Cortex of kidney (tissue), 1 donor: ENCODE results near the gene GALNT4.

Experiments used
- DNase-seq: peaks from one replicate; lab custom pipeline; 2025; lab: John Stamatoyannopoulos, UW

Gene GALNT4

DNA sequence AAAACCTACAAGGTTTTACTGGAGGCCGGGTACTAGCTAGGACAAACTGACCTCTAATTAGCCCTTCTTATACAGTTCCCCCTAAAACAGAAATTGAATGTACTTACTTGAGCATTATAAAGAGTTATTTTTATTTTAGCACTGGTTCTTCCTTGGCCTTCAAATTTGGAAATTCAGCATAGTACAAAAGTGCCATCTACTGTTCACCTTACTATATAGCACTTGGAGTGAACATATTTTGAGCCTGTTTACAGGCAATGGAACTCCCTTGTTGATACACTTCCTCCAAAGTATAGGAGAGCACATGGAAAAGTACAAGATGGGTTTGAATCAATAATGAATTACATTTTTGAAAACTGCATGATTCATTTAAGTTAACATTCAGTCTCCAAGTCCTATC, 5.1 kb upstream of the GALNT4 start:
- no peak for DNase-seq

DNA sequence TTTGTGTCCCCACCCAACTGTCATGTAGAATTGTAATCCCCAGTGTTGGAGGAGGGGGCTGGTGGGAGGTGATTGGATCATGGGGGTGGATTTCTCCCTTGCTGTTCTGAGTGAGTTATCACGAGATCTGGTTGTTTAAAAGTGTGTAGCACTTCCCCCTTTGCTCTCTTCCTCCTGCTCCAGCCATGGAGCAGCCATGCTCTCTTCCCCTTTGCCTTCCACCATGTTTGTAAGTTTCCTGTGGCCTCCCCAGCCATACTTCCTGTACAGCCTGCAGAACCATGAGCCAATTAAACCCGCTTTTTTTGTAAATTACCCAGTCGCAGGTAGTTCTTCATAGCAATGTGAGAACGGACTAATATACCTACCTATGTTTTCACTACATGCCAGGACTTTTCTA, 3.8 kb upstream of the GALNT4 start:
- DNase-seq, result no peak

DNA sequence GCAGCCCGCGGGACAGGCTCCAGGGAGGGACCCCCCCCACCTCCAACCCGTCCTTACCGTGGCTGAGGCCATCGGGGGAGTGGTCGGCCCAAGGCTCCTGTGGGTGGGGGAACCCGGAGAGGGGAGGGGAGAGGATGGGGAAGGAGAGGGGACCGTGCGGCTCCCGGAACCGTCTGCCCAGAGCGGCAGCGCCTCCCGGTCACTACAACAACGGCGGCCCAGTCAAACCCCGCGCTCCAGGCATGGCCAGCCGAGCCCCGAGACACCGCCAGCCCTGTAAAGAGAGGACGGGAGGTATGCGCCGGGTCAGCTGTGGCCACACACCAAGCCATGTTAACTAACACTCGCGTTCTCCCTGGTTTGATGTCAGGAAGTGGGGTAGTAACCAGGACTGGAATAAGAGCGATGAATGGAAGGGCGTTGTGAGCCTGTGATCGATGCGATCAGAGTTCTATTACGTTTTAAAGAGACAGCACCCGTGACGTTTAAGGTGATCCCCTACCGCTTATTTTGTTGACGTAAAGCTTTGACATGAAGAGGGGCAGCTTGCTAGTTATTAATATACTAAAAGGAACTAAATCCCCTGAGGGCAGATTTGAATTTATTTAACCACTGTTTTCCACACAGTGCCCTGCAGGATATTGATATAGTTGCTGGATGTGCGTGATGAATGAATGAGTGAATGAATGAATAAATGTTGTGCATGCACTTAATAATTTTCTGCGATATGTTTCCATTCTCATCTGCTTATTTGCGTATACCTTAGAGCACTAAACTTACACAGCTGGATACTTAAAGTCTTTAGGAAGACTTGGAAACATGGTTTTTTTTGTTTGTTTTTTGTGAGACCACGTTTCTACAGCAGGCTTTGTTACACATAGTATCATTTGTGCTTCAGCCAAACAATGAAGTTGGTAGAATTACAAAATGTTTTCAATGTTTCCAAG, 1.5 kb upstream of the GALNT4 start, which contains the start of gene POC1B:
Gene POC1B (minus strand): TSS at position 224 of the 947 bp plus-strand sequence. CDS start 152 bp downstream, at position 72.
- DNase-seq, result no peak

DNA sequence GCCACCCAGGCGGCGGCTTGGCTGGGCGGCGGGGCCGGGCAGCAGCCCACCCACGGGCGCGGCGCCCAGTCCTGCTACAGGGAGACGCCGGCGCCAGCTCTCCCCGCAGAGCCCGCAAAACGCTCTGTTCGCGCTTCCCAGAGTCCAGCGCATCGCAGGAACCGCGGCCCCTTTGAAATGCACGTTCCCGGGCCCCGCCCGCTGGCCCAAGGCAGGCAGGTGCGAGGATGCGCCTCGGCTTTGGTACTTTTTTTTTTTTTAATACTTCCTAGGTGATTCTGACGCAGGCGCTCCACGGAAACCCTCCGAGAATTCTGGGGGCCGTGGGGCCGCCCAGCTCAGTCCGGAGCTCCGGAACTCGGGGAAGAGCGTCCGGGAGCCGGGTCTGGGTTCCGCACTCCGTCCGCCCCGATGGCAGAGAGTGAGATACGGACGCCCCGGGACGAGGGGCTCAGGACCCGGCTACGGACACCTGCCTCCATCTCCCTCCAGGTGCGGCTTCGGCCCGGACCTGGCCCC, 768 bp upstream of the GALNT4 start:
- no peak for DNase-seq

DNA sequence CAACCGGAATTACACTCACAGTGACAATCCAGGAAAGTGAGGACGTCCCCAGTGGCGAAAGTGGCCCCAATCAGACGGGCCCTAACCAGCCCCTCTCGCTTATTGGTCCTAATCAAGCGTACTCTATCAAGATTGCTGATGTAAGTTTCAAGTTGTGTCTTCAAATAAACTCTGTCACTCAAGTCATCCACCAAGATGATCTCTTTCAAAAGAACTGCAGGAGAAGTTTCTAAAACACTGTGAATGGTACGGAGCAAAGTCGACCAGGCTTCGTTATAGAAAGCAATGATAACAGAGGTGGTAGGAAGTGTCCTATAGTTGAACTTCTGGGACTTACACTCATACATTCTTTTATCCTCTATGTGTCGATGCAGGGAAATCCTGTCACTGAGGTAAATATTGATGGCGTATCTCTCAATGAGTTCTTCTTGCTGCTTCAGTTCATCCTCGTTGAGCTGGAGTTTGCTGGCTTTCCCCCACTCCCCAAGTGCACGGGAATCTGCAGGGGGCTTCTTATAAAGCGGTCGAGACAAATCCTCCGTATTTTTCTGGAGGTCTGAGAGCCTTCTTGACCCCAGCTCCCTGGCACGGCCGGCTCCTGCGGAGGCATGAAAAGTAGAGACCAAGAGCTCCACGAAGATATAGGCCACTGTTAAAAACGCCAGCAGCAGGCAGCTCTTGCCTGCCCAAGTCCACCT, 604 bp downstream of the GALNT4 start:
- no peak for DNase-seq

DNA sequence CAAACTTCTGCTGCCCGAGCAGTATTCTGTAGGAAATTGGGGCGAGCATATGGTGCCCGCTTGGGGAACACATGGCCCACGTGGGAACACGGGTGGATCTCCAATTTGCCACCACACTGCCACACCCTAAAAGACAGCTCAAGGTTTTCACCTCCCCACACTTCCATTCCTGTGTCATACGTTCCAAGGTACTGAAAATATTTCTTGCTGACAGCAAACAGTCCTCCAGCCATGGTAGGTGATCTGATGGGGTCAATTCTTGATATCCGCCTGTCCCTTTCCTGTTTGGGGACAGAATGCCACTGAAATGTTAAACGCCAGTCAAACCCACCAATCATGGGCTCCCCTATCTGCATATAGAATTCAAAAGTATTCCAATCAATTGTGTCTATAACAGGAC, 1.2 kb downstream of the GALNT4 start:
- DNase-seq, result no peak

DNA sequence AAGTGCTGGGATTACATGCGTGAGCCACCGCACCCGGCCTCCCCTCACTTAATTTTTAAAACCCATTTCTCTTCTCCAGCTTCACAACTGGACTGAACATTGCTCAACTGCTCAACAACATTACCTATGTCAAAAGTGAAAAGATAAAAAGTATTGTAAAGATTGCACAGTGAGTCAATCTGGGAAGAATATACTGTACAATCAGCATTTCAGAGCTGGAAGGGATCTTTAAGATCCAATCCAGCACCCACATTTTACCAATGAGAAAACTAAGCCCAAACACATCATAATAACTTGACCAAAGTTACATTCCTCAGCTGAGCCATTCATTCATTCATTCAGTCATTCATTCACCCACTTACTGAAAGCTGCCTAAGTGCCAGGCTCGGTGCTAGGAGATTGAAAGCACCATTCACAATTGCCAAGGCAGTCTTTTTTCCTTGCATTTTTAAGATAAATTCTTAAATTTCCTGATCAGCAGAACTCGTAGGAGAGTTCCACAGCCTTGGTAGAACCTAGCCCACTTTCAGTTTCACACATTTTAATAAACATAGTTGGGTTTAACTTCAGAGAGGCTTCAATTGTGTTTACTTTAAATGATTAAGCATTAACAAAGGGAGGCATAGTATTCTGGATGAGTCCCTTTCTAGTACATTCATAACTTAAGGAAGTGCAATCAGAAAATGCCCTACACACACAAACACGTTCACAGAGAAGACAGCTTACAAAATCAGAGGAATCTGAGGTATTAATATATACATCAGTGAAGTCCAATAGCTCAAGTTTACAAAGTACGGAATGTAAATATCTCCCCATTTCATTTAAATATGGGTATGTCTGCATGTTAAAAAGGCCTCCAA, 3.0 kb downstream of the GALNT4 start:
- DNase-seq, result no peak

DNA sequence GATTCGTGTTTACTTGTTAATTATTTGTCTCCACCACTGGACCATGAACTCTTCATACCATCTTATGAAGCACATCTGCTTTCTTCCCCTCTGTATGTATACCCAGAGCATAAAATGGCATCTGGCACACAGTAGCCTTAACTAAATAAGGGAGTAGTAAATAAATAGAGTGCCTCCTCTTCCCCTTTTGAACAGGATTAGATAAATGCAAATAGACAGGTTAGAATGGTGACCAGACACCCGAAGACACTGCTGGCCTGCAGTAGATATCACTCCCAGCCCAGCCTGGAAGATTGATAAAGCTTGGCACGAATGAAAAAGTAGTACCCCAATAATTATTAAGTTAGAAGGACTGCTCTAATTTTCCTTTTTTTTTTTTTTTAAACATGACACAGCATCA, 6.9 kb downstream of the GALNT4 start:
- no peak for DNase-seq

DNA sequence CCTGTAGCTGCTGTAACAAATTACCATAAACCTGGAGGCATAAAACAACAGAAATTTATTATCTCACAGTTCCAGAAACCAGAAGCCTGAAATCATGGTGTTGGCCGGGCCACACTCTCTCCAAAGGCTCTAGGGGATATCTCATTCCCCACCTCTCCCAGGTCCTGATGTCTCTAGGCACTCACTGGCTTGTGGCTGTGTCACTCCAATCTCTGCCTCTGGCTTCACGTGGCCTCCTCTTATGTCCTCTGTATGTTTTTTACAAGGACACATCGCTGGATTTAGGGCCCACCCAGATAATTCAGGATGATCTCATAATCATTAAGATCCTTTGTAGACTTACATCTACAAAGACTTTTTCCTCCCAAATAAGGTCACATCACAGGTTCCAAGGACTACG, 8.0 kb downstream of the GALNT4 start:
- DNase-seq, result no peak

DNA sequence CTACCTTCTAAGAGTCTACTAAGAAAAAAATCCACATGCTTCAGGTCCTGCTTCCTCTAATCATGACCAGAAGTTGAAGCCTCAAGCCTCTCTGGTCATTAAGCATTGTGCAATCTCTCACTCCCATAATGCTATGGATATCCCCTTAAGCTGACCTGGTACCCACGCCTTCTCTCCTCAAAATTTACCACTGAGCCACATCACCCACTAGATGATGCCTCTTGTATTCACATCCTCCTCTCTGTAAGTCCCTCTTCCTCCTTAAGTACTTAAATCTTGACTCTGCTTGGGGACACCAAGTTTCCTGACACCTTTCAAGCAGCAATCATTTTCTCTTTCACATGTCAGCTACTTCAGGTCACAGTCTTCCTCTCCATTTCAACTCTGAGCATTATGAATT, 9.8 kb downstream of the GALNT4 start:
- DNase-seq, result no peak

DNA sequence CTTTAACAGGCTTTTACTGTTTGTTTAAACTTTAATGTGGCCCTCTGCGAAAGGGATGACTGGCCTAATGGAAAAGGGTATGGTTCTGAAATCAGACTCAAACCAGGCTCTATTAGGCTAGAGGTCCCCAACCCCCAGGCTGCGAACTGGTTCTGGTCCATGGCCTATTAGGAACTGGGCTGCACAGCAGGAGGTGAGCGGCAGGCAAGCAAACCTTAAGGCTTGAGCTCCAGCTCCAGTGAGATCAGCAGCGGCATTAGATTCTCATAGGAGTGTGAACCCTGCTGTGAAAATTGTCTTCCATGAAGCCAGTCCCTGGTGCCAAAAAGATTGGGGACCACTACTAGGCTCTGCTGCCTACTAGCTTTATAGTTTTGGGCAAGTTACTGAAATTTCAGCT, 11.1 kb downstream of the GALNT4 start:
- no peak for DNase-seq

DNA sequence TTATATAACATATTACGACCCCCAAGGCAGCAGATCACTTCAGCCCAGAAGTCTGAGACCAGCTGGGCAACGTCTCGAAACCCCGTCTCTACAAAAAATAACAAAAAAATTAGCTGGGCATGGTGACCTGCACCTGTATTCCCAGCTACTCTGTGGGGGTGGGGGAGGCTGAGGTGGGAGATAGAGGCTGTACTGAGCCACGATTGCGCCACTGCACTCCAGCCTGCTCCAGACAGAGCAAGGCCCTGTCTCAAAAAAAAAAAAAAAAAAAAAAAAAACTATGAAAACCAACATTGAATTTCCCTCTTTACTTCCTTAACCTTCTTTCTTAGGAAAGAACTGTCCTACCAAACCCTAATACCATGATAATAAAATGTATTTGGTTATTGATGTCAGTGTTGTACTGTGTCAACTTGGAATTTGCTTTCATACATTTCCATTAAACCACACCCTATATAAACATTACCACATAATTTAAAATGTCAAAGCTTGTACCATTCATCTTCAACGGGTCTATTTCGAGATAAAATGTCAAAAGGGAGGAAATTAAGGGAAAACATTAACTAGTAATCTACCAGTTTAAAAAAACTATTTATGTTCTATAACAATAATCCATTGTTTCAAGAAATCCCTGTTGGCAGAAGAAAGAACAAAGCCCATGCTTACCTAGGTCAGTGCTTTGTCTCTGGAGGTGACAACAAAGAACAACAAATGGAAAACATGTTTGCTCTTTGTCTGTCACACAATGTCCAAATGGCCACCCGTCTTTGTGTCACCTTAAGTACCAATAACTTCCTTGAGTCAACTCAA, 17.4 kb downstream of the GALNT4 start:
- no peak for DNase-seq

DNA sequence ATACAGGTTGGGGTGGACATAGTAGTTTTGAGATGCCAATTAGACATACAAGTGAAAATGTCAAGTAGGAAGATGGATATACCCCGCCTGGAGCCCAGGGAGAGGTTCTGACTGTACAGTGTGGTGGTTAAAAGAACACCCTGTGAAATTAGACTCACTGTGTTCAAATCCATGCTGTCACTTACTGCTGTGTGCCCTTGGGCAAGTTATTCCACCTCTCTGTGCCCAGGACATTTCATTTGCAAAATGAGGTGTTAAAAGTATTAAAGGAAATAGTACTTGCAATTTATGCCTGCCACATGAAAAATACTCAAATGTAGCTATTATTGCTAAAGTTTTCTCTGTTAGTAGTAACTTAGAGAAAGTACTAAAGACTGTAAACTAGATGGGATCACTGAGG, 18.5 kb downstream of the GALNT4 start:
- no peak for DNase-seq

DNA sequence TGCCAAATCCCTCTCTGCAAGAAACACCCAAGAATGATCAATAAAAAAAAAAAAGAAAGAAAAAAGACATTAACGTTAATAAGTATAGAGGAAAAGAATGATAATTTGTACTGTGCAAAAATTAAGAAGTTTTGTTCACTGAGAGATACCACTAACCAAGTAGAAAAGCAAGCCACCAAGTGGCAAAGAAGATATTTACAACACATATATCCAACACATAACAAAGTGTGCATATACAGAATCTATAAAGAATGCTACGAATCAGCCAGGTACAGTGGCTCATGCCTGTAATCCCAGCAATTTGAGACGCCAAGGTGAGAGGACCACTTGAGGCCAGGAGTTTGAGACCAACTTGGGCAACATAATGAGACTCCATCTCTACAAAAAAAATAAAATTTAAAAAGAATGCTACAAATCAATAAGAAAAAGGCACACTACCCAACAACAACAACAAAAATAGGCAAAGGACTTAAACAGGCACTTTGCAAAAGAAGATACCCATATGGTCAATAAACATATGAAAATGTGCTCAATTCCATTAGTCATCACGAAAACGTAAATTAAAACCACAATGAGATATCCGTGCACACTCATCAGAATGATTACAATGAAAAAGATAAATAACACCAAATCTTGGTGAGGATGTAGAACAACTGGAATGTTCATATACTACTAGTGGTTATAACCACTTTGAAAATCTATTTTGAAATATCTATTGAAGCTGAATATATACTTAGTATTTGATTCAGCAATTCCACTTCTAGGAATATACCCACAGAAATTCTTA, 19.8 kb downstream of the GALNT4 start:
- no peak for DNase-seq

DNA sequence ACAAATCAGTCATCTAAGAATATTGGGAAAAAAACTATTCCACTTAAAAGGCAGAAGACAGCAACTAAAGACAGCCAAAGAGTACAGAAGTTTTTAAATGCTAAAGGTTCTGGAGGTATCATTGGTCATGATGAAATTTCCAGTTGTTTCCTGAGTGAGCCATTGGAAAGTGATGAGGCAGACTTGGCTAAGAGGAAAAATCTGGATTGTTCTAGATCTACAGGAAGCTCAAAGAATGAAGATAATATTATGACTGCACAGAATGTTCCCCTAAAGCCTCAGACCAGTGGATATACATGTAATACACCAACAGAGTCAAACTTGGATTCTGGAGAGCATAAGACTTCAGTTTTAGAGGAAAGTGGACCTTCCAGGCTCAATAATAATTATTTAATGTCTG, 22.8 kb downstream of the GALNT4 start:
- no peak for DNase-seq

DNA sequence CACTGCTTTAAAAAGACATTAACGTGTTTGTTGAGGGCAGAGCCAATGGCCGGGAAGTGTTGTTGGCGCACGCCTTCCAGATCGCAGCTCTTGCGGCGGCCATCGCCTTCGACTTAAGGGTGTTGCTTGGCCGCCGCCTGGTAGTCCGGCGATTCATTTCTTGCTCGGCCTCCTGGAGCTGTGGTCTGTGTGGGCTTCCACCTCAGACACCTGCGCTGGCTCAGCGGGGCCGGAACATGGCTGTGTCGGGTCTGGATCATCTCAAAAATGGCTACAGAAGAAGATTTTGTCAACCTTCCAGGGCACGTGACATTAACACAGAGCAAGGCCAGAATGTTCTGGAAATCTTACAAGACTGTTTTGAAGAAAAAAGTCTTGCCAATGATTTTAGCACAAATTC, 24.7 kb downstream of the GALNT4 start:
- no peak for DNase-seq

DNA sequence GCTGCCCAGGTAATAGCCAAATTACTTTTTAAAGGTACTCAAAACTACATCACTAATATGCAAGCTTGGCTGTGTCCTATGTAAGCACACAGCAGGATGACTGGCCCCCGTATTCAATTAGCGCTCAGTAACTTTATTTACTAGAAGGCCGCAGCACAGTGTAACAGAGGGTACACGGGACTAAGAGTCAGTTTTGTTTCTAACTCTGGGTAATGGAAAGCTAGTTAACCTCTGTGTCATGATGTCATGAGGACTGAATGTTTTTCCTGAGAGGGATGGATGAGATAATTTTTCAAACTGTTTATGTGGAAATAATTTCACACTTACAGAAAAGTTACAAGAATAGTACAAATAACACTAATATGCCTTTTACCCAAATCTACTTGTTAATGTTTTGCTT, 27.1 kb downstream of the GALNT4 start:
- DNase-seq, result no peak

DNA sequence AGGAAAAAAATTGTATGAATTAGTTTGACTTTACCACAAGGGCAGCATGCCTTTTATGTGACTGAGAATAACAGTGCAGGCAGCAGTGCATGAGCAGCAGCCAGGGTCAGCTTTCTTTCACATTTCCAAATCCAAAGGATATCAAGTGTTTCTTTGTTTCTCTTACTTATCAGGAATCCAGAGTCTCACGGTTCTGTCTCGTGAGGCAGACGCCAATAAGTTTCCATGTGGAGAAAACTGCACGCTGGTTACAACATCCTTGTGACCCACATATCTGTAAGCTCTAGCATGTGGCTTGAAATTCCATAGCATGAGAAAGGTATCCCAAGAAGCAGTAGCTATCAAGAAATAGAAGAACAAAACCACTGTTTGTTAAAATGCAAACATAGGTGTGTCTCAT, 27.6 kb downstream of the GALNT4 start:
- no peak for DNase-seq

DNA sequence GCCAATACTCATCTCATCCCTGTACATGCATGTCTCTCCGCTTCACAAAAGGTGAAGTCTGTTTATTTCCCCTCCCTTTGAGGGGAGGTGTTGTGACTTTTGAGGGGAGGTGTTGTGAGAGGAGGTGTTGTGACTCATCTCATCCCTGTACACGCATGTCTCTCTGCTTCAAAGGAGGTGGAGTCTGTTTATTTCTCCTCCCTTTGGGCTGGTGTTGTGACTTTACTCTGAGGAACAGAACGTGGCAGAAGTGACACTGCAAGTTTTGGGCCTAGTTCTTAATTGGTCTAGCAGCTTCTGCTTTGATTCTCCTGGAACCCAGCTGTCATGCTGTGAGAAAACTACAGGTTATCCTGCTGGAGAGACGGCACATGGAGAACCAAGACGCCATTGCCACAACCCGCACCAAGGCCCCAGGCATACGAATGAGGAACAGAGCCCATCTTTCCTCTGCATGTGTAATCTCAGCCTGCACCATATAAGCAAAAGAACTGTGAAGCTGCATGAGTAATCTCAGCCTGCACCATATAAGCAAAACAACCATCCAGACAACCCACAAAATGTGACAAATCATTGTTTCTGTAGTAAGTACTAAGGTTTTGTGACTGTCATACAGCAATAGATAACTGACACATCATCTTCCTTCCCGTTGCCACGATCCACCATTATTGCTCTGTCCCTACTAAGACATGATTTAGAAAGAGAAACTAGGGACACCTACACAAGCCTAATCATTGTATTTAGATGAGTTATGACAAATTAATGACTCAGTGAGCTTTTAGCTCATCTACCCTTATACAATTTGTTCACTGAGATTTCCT, 30.0 kb downstream of the GALNT4 start:
- no peak for DNase-seq
